Testis (tissue), 3 donors: Measurements from ENCODE around the gene WDFY2. TPM values are rescaled to one million over a fixed set of nuclear protein-coding genes. Genes with fewer than 3 reads are reported as not detected.
"Not testable (repeated sequence)": the region's sequence is repeated elsewhere in the genome, so short reads cannot be mapped to it uniquely, and the experiment has no call there.

Experiments
- DNase-seq: peaks from one replicate; pipeline ENCODE4 v3.0.0-alpha.2; 2019
- H3K27ac ChIP-seq, 2 donors: fragments of 200-600 bp; sonication (generic); one replicate each; pipeline ENCODE4 v1.5.1; 2019
- H3K27me3 ChIP-seq: fragments of 200-600 bp; sonication (generic); one replicate; pipeline ENCODE4 v1.5.1; 2019
- H3K36me3 ChIP-seq: fragments of 200-600 bp; sonication (generic); one replicate; pipeline ENCODE4 v1.5.1; 2017; ENCODE audit warnings: low read depth; ENCODE audit errors: missing control alignments
- H3K4me1 ChIP-seq: fragments of 200-600 bp; sonication (generic); one replicate; pipeline ENCODE4 v1.5.1; 2019
- H3K4me3 ChIP-seq, 2 donors: fragments of 200-600 bp; sonication (generic); one replicate each; pipeline ENCODE4 v1.5.1; 2017 to 2019
- H3K9me3 ChIP-seq: fragments of 200-600 bp; sonication (generic); one replicate; pipeline ENCODE4 v1.5.1; 2017
- CTCF ChIP-seq, 3 experiments: fragments of 450-650 bp in 2 of 3; fragments of 200-600 bp in 1 of 3; sonication (generic) in 1 of 3; IDR thresholded peaks; one replicate each; pipeline ENCODE4 v1.5.1; 2016 to 2019; ENCODE audit warnings: antibody characterized with exemption in 3 of 3, mild to moderate bottlenecking in 2 of 3, moderate library complexity in 1 of 3
- POLR2A ChIP-seq: fragments of 450-650 bp; IDR thresholded peaks from one replicate; pipeline ENCODE4 v1.6.1; 2017; ENCODE audit warnings: antibody characterized with exemption, mild to moderate bottlenecking, moderate library complexity
- WGBS, 2 donors: methylation state at CpG; one replicate each; pipeline ENCODE4 v1.1.5; 2018; 5-methylcytosine and 5-hydroxymethylcytosine counted together
- intact Hi-C: fragments of 100-400 bp; cut with DNase I; formaldehyde crosslinking; loops from one replicate; pipeline ENCODE4 v1.15.1; 2023; ENCODE audit warnings: low total_unique reads
- polyA plus RNA-seq: library from polyadenylated mRNA; stranded (reverse); fragments of 350-450 nt; fragmentation: Illumina TruSeq; extraction: RNeasy Lipid Tissue Mini Kit (QIAGEN cat#74804); gene quantifications from one replicate; pipeline ENCODE4 v1.2.3, GENCODE V29; 2014; ENCODE audit warnings: low read depth, low replicate concordance; ENCODE audit not compliant: insufficient read depth
- total RNA-seq, 2 donors: library from RNA; depleted of rRNA; stranded (reverse); fragments of >200 nt; gene quantifications; one replicate each; pipeline ENCODE4 v1.2.3, GENCODE V29; 2016

Gene WDFY2
- total and polyA plus RNA-seq, 3 donors from 2014 or later, result 17.1 to 45.8 (median 36.1) TPM

GRCh38 chr13:51541809-51542258 is 42.4 kb upstream of the WDFY2 start:
- Histone ChIP-seq H3K4me1 (no peaks in the 10 kb centered on the region), H3K36me3 (no peaks in the 10 kb centered on the region), H3K27ac (no peak overlapping the region), H3K4me3 (no peak overlapping the region), H3K9me3 (no peaks in the 10 kb centered on the region), H3K27me3 (no peaks in the 10 kb centered on the region)
- TF ChIP-seq CTCF (IDR thresholded peaks at IDR 0.05) (no peak), POLR2A (no peak)
- 62 to 63% methylated on average over 6 of the region's 6 CpGs for WGBS, 2 donors
- DNase-seq, result no peak
- intact Hi-C loops, result no loop called here

- no peak for DNase-seq
- H3K27ac ChIP-seq, result no peak overlapping the region
- H3K36me3 ChIP-seq, result no peaks in the 10 kb centered on the region
- H3K4me3 ChIP-seq, result no peak overlapping the region
- no peak for TF ChIP-seq CTCF (IDR thresholded peaks at IDR 0.05)
- no peak for TF ChIP-seq POLR2A
- H3K4me1 ChIP-seq, result no peaks in the 10 kb centered on the region
- WGBS, 2 donors, result 56 to 64% methylated on average over 9 of the region's 9 CpGs
- intact Hi-C loops, result no loop called here
- H3K27me3 ChIP-seq, result no peaks in the 10 kb centered on the region
- no peaks in the 10 kb centered on the region for H3K9me3 ChIP-seq
Observed at GRCh38 chr13:51542346-51543242, 41.7 kb upstream of the WDFY2 start.

GRCh38 chr13:51545446-51545845 is 38.8 kb upstream of the WDFY2 start:
- H3K4me1 ChIP-seq, H3K36me3 ChIP-seq, H3K9me3 ChIP-seq, H3K27me3 ChIP-seq, H3K27ac ChIP-seq, H3K4me3 ChIP-seq, DNase-seq, intact Hi-C loops: not testable (repeated sequence)
- WGBS, 2 donors, result 91 to 92% methylated on average over 3 of the region's 3 CpGs

GRCh38 chr13:51547425-51548176 is 36.7 kb upstream of the WDFY2 start:
- H3K4me3 ChIP-seq, result no peak overlapping the region
- intact Hi-C loops, result no loop called here
- DNase-seq, result no peak
- no peaks in the 10 kb centered on the region for H3K27me3 ChIP-seq
- WGBS, 2 donors, result 76 to 89% methylated on average over 6 of the region's 6 CpGs
- H3K27ac ChIP-seq, result no peak overlapping the region
- no peaks in the 10 kb centered on the region for H3K9me3 ChIP-seq
- no peaks in the 10 kb centered on the region for H3K4me1 ChIP-seq
- no peaks in the 10 kb centered on the region for H3K36me3 ChIP-seq
- TF ChIP-seq POLR2A (no peak), CTCF (IDR thresholded peaks at IDR 0.05) (no peak)

GRCh38 chr13:51549050-51549449 is 35.2 kb upstream of the WDFY2 start:
- WGBS, 2 donors, result 86 to 91% methylated on average over 3 of the region's 3 CpGs
- no peak for TF ChIP-seq CTCF (IDR thresholded peaks at IDR 0.05)
- TF ChIP-seq POLR2A, result no peak
- intact Hi-C loops, result no loop called here

More at GRCh38 chr13:51549050-51549449, 35.2 kb upstream of the WDFY2 start:
- Histone ChIP-seq H3K9me3 (no peaks in the 10 kb centered on the region), H3K4me1 (no peaks in the 10 kb centered on the region), H3K36me3 (no peaks in the 10 kb centered on the region), H3K27me3 (no peaks in the 10 kb centered on the region), H3K27ac (no peak overlapping the region), H3K4me3 (no peak overlapping the region)
- no peak for DNase-seq
